ENCODE results near the gene TIMM21. TPM values are rescaled to one million over a fixed set of nuclear protein-coding genes. Genes with fewer than 3 reads are reported as not detected.

TIMM21 gene
- total RNA-seq, 1 donor from 2014 or later: 19.8 TPM

DNA sequence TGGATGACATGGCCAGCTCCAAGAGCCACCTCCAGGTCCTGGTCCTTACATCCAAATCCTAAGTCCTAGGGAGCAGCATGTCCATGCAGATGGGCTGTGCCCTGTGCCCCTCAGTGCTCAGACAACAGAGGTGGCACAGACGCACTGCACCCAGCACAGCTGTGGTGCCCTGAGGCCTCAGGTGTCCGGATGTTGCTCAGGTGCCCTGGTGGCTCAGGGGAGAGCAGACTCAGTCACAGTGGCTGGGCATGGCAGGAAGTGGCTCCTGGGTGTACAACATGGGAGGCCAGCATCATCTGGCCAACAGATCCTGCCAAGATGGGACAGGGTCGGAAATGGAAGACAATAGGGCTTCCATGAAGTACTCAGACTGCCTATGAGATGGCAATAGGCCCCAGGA, 50.1 kb downstream of the TIMM21 start:
- H3K9me3 ChIP-seq (ENCODE audit: control insufficient read depth in 3 of 3, low read length in 3 of 3): no peaks in the 10 kb centered on the region
- H3K4me1 ChIP-seq (ENCODE audit: control insufficient read depth in 3 of 3, insufficient read depth in 3 of 3, low read length in 3 of 3): no peaks in the 10 kb centered on the region
- no peaks in the 10 kb centered on the region for H3K36me3 ChIP-seq (ENCODE audit: control insufficient read depth in 3 of 3, insufficient read depth in 3 of 3, low read length in 3 of 3)
- H3K27ac ChIP-seq (ENCODE audit: low read depth, low read length): no peak overlapping the region
- H3K27me3 ChIP-seq (ENCODE audit: control insufficient read depth in 3 of 3, insufficient read depth in 3 of 3, low read length in 3 of 3): peaks cover 0 to 18% (median 12%) of the 10 kb centered on the region in 3 donors
- H3K4me3 ChIP-seq (ENCODE audit: low read length in 3 of 3): no peak overlapping the region
- H3K9ac ChIP-seq (ENCODE audit: low read depth in 1 of 3, low read length in 3 of 3): no peak overlapping the region

DNA sequence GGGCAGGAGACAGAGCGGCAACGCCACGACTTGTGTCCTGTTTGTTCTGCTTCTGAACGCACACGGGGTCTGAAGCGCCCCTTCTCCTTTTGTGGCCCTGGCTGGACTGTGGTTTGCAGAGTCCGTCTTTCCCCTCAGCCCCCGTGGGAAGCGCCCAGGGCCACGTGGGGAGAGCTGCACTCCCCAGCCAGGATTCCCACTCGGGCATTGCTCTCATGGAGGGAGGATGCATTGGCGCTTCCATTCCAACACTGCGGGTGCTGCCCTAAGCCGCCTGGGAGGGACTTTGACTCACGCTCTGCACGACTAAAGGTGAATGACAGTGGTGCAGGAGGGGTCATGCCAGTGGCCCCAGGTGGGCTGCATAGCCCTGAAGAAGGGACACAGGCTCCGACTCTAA, 52.5 kb downstream of the TIMM21 start:
- no peak overlapping the region for H3K9ac ChIP-seq (ENCODE audit: low read depth in 1 of 3, low read length in 3 of 3)
- H3K4me3 ChIP-seq (ENCODE audit: low read length in 3 of 3): no peak overlapping the region
- peaks cover 0 to 11% (median 0%) of the 10 kb centered on the region in 3 donors for H3K27me3 ChIP-seq (ENCODE audit: control insufficient read depth in 3 of 3, insufficient read depth in 3 of 3, low read length in 3 of 3)
- H3K4me1 ChIP-seq (ENCODE audit: control insufficient read depth in 3 of 3, insufficient read depth in 3 of 3, low read length in 3 of 3): no peaks in the 10 kb centered on the region
- no peaks in the 10 kb centered on the region for H3K9me3 ChIP-seq (ENCODE audit: control insufficient read depth in 3 of 3, low read length in 3 of 3)
- H3K36me3 ChIP-seq (ENCODE audit: control insufficient read depth in 3 of 3, insufficient read depth in 3 of 3, low read length in 3 of 3): no peaks in the 10 kb centered on the region
- H3K27ac ChIP-seq (ENCODE audit: low read depth, low read length): no peak overlapping the region

DNA sequence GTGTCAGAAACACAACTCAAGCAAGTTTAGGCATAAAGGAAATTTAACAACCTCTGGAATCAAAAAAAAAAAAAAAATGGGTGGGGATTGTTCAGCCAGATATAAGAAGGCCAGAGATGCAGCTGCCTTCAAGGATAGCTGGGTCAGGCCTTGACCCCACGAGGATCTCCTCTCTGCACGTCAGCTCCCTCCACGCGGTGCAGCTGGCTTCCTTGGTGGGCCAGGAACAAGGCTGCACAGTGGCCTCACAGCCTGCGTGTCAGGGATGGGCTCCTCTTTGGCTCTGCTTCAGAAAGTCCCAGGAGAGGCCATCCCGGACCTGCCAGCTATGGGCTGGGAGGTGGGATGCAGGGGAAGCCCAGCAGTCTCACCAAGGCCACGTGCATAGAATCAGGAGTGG, 55.5 kb downstream of the TIMM21 start:
- H3K4me1 ChIP-seq (ENCODE audit: control insufficient read depth in 3 of 3, insufficient read depth in 3 of 3, low read length in 3 of 3): no peaks in the 10 kb centered on the region
- H3K27ac ChIP-seq (ENCODE audit: low read depth, low read length): no peak overlapping the region
- H3K27me3 ChIP-seq (ENCODE audit: control insufficient read depth in 3 of 3, insufficient read depth in 3 of 3, low read length in 3 of 3): peaks cover 0 to 4% (median 0%) of the 10 kb centered on the region in 3 donors
- no peaks in the 10 kb centered on the region for H3K36me3 ChIP-seq (ENCODE audit: control insufficient read depth in 3 of 3, insufficient read depth in 3 of 3, low read length in 3 of 3)
- H3K9ac ChIP-seq (ENCODE audit: low read depth in 1 of 3, low read length in 3 of 3): no peak overlapping the region
- H3K9me3 ChIP-seq (ENCODE audit: control insufficient read depth in 3 of 3, low read length in 3 of 3): no peaks in the 10 kb centered on the region
- no peak overlapping the region for H3K4me3 ChIP-seq (ENCODE audit: low read length in 3 of 3)

DNA sequence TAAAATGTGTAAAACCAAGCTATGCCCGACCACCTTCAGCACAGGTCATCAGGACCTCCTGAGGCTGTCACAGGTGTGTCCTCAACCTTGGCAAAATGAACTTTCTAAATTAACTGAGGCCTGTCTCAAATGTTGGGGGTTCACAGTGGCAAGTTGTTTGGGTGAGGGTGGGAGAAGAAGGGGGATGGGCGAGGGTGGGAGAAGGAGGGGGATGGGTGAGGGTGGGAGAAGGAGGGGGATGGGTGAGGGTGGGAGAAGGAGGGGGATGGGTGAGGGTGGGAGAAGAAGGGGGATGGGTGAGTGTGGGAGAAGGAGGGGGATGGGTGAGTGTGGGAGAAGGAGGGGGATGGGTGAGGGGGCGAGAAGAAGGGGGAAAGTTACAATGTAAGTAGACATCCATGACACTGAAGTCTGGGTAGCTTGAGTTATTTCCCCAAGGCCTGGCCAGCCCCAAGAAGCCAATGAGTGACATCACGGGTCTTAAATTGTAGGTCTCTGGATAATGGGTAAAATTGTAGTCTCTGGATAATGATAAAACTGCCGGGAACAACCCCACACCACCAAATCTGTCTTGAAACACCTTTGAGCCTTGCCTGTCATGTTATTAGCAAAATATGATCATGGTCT, 56.3 kb downstream of the TIMM21 start:
- Histone ChIP-seq H3K27me3 (ENCODE audit: control insufficient read depth in 3 of 3, insufficient read depth in 3 of 3, low read length in 3 of 3) (peaks cover 0 to 4% (median 0%) of the 10 kb centered on the region in 3 donors), H3K27ac (ENCODE audit: low read depth, low read length) (no peak overlapping the region), H3K36me3 (ENCODE audit: control insufficient read depth in 3 of 3, insufficient read depth in 3 of 3, low read length in 3 of 3) (no peaks in the 10 kb centered on the region), H3K4me1 (ENCODE audit: control insufficient read depth in 3 of 3, insufficient read depth in 3 of 3, low read length in 3 of 3) (no peaks in the 10 kb centered on the region), H3K4me3 (ENCODE audit: low read length in 3 of 3) (no peak overlapping the region), H3K9me3 (ENCODE audit: control insufficient read depth in 3 of 3, low read length in 3 of 3) (no peaks in the 10 kb centered on the region), H3K9ac (ENCODE audit: low read depth in 1 of 3, low read length in 3 of 3) (no peak overlapping the region)

Other genes starting within 250 kb of the TIMM21 start
- gene FBXO15, start 689 bp upstream of the TIMM21 start, total RNA-seq: 1.0 TPM
- 28.7 TPM for gene CYB5A, start 143.4 kb downstream of the TIMM21 start, total RNA-seq
- not detected for gene C18orf63, start 167.3 kb downstream of the TIMM21 start, total RNA-seq